ENCODE data around the gene HOXA3. TPM values are rescaled to one million over a fixed set of nuclear protein-coding genes. Genes with fewer than 3 reads are reported as not detected.

The HOXA3 gene
- polyA plus RNA-seq, 1 donor (not counting 4 experiments of a cell fraction or from before 2014, with no cell fraction given) = 0.58 TPM

- no peaks in the 10 kb centered on the region for H4K20me1 ChIP-seq (ENCODE audit: control insufficient read depth, extremely low read depth, insufficient read depth, low read length)
- no peak overlapping the region for H3K27ac ChIP-seq (ENCODE audit: control insufficient read depth, insufficient read depth, low read length)
- H3K9me1 ChIP-seq (ENCODE audit: control insufficient read depth, extremely low read depth, insufficient read depth, low read length) = no peaks in the 10 kb centered on the region
- no peaks in the 10 kb centered on the region for H3K79me2 ChIP-seq (ENCODE audit: control insufficient read depth, insufficient read depth, low read length)
- TF ChIP-seq EZH2 (IDR thresholded peaks at IDR 0.05; ENCODE audit: low read length) = no peak
- no peak for TF ChIP-seq CTCF (optimal IDR thresholded peaks at IDR 0.05 in 1 of 3, IDR thresholded peaks at IDR 0.05 in 1 of 3, conservative IDR thresholded peaks at IDR 0.05 in 1 of 3; ENCODE audit: extremely low read depth in 1 of 3, insufficient read depth in 2 of 3, low read length in 3 of 3)
- DNase-seq (ENCODE audit: low read depth, low spot score) (no peak), FAIRE-seq (peak; percentile 29)
- H3K4me1 ChIP-seq (ENCODE audit: control insufficient read depth, extremely low read depth, insufficient read depth, low read length) = peaks cover 9% of the 10 kb centered on the region
- no peaks in the 10 kb centered on the region for H3K27me3 ChIP-seq (ENCODE audit: control insufficient read depth, extremely low read depth, insufficient read depth, low read length)
- no peaks in the 10 kb centered on the region for H3K36me3 ChIP-seq (ENCODE audit: control insufficient read depth in 2 of 2, extremely low read depth in 1 of 2, insufficient read depth in 2 of 2, low read length in 2 of 2)
- H3K4me3 ChIP-seq (ENCODE audit: control insufficient read depth in 2 of 3, extremely low read depth in 1 of 3, insufficient read depth in 2 of 3, low read depth in 1 of 3, low read length in 3 of 3) = no peak overlapping the region
- H3K9me3 ChIP-seq (ENCODE audit: control insufficient read depth, low read depth, low read length) = no peaks in the 10 kb centered on the region
- H2AFZ ChIP-seq (ENCODE audit: control insufficient read depth, low read length) = peak overlapping the region; percentile 39
- dilution Hi-C loops (cut with MboI; ENCODE audit: extremely low pct_ligation_motif_present, low sequenced_read_pairs) = no loop called here
- H3K4me2 ChIP-seq (ENCODE audit: control insufficient read depth, extremely low read depth, insufficient read depth, low read depth, low read length) = no peak overlapping the region
- no peak overlapping the region for H3K9ac ChIP-seq (ENCODE audit: control insufficient read depth, extremely low read depth, insufficient read depth, low read length)
Observed at GRCh38 chr7:27064159-27064558, 88.2 kb downstream of the HOXA3 start.

DNA sequence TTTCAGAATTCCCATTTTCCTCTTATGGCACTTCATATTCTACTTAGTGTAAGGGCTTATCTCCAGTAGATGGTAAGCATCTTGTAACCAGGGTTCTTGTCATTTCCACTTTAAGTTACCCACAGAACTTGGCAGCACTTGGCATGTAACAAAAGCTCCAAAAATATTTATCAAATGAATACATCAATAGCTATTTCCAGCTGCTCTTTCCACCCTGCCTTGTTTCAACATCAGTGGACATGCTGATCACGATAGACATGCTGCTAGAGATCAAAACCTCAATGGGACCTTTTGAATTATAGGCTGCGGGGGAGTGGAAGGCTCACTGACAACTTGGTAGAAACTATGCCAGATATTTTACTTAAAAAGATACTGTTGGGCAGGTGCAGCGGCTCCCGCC lies 89.4 kb downstream of the HOXA3 start:
- Histone ChIP-seq H3K9ac (ENCODE audit: control insufficient read depth, extremely low read depth, insufficient read depth, low read length) (no peak overlapping the region), H4K20me1 (ENCODE audit: control insufficient read depth, extremely low read depth, insufficient read depth, low read length) (no peaks in the 10 kb centered on the region), H2AFZ (ENCODE audit: control insufficient read depth, low read length) (no peak overlapping the region), H3K4me1 (ENCODE audit: control insufficient read depth, extremely low read depth, insufficient read depth, low read length) (peaks cover 9% of the 10 kb centered on the region), H3K9me3 (ENCODE audit: control insufficient read depth, low read depth, low read length) (no peaks in the 10 kb centered on the region), H3K9me1 (ENCODE audit: control insufficient read depth, extremely low read depth, insufficient read depth, low read length) (no peaks in the 10 kb centered on the region), H3K36me3 (ENCODE audit: control insufficient read depth in 2 of 2, extremely low read depth in 1 of 2, insufficient read depth in 2 of 2, low read length in 2 of 2) (no peaks in the 10 kb centered on the region), H3K79me2 (ENCODE audit: control insufficient read depth, insufficient read depth, low read length) (no peaks in the 10 kb centered on the region), H3K4me3 (ENCODE audit: control insufficient read depth in 2 of 3, extremely low read depth in 1 of 3, insufficient read depth in 2 of 3, low read depth in 1 of 3, low read length in 3 of 3) (no peak overlapping the region), H3K4me2 (ENCODE audit: control insufficient read depth, extremely low read depth, insufficient read depth, low read depth, low read length) (no peak overlapping the region), H3K27ac (ENCODE audit: control insufficient read depth, insufficient read depth, low read length) (no peak overlapping the region), H3K27me3 (ENCODE audit: control insufficient read depth, extremely low read depth, insufficient read depth, low read length) (no peaks in the 10 kb centered on the region)
- no peak for TF ChIP-seq CTCF (optimal IDR thresholded peaks at IDR 0.05 in 1 of 3, IDR thresholded peaks at IDR 0.05 in 1 of 3, conservative IDR thresholded peaks at IDR 0.05 in 1 of 3; ENCODE audit: extremely low read depth in 1 of 3, insufficient read depth in 2 of 3, low read length in 3 of 3)
- TF ChIP-seq EZH2 (IDR thresholded peaks at IDR 0.05; ENCODE audit: low read length) = no peak
- dilution Hi-C loops (cut with MboI; ENCODE audit: extremely low pct_ligation_motif_present, low sequenced_read_pairs) = no loop called here
- FAIRE-seq (no peak), DNase-seq (ENCODE audit: low read depth, low spot score) (no peak)

Small RNA genes lying within 50 kb of the gene (small RNA-seq; reads per million reads assigned to genes)
- gene AC004080.5 (ENCODE audit: insufficient read length in 3 of 3, low read depth in 3 of 3, low replicate concordance in 1 of 3) (0 reads per million in 3 experiments), gene RF01977 (ENCODE audit: insufficient read length in 3 of 3, low read depth in 3 of 3, low replicate concordance in 1 of 3) (0 reads per million in 3 experiments), gene RF02140 (ENCODE audit: insufficient read length in 3 of 3, low read depth in 3 of 3, low replicate concordance in 1 of 3) (0 reads per million in 3 experiments), gene RF02141 (ENCODE audit: insufficient read length in 3 of 3, low read depth in 3 of 3, low replicate concordance in 1 of 3) (0 reads per million in 3 experiments)

Other genes starting within 250 kb of the HOXA3 start
- gene HOXA1, start 56.6 kb downstream of the HOXA3 start, polyA plus RNA-seq = 5.2 to 12.5 TPM (median 11.9 TPM) in 3 replicates
- 0.22 to 1.1 TPM (median 0.71 TPM) in 3 replicates for gene HOXA2, start 49.9 kb downstream of the HOXA3 start, polyA plus RNA-seq
- gene HOXA4, start 21.8 kb downstream of the HOXA3 start, polyA plus RNA-seq = 0.40 to 1.8 TPM (median 1.5 TPM) in 3 replicates
- gene HOXA5, start 8.9 kb downstream of the HOXA3 start, polyA plus RNA-seq = 3.3 to 7.1 TPM (median 4.5 TPM) in 3 replicates
- 0.52 to 0.72 TPM (median 0.54 TPM) in 3 replicates for gene HOXA6, start 4.8 kb downstream of the HOXA3 start, polyA plus RNA-seq
- 3.8 to 13.5 TPM (median 8.1 TPM) in 3 replicates for gene HOXA7, start 4.1 kb upstream of the HOXA3 start, polyA plus RNA-seq
- gene HOXA9, start 13.0 kb upstream of the HOXA3 start, polyA plus RNA-seq = 9.0 to 40.5 TPM (median 28.1 TPM) in 3 replicates
- 1.6 to 4.5 TPM (median 2.4 TPM) in 3 replicates for gene HOXA10, start 21.7 kb upstream of the HOXA3 start, polyA plus RNA-seq
- gene HOXA11, start 32.6 kb upstream of the HOXA3 start, polyA plus RNA-seq = 0.07 to 0.18 TPM (median 0.14 TPM) in 3 replicates
- gene HOXA13, start 47.5 kb upstream of the HOXA3 start, polyA plus RNA-seq = not detected in 3 replicates
- not detected in 3 replicates for gene EVX1, start 90.2 kb upstream of the HOXA3 start, polyA plus RNA-seq

Data from keratinocyte (primary cell).